GM10266 (cell line): ENCODE results near the gene PNMA6F.

Source experiments
- DNase-seq: peaks from one replicate; pipeline ENCODE4 v3.0.0; 2012; ENCODE audit errors: extremely low spot score
- TF ChIP-seq, protein P1 (sequence below): IDR thresholded peaks from 2 replicates; pipeline ENCODE4 v1.5.1; 2012; ENCODE audit warnings: mild to moderate bottlenecking, low read depth; ENCODE audit not compliant: control insufficient read depth, insufficient read depth; ENCODE audit errors: missing control alignments

PNMA6F gene

DNA sequence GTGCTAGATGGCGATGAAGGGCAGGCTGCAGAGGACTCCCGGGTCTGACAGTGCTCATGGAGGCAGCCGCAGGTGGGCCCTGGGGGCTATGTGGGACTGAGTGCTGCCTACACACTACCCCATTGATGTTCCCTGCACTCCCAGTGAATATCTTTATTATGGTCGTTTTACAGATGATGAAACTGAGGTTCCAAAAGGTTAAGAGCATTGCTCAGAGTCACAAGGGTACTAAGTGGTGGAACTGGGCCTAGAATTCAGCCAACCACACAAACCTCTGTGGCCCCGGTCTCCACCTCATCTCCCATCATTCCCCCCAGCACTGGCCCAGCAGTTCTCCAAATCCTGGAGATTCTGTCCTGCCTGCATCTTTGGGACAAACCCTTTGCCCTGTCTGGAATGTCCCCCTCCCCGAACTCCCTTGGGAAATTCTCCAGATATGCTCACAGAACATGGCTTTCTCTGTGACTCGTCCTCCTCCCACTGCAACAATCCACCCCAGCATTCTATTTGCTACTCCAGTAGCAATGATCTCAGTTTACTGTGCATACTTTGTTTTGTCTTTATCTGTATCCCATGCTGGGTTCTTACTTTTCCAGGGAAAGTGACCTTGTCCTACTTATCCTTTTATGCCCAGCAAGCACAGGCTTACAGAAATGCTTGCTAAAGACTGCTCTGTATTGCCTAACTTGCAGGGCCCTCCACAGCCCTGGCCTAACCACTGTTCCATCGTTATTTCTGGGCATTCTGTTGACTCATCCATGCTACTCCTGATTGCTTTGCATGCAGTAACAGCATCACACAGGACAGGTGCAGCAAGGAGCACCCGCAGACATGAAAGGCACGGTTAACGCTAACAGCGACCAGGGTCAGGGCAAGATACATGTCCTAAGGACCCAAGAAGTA, 14.0 kb downstream of the PNMA6F start:
- TF ChIP-seq, protein P1, sequence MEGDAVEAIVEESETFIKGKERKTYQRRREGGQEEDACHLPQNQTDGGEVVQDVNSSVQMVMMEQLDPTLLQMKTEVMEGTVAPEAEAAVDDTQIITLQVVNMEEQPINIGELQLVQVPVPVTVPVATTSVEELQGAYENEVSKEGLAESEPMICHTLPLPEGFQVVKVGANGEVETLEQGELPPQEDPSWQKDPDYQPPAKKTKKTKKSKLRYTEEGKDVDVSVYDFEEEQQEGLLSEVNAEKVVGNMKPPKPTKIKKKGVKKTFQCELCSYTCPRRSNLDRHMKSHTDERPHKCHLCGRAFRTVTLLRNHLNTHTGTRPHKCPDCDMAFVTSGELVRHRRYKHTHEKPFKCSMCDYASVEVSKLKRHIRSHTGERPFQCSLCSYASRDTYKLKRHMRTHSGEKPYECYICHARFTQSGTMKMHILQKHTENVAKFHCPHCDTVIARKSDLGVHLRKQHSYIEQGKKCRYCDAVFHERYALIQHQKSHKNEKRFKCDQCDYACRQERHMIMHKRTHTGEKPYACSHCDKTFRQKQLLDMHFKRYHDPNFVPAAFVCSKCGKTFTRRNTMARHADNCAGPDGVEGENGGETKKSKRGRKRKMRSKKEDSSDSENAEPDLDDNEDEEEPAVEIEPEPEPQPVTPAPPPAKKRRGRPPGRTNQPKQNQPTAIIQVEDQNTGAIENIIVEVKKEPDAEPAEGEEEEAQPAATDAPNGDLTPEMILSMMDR: no peak
- no peak for DNase-seq

DNA sequence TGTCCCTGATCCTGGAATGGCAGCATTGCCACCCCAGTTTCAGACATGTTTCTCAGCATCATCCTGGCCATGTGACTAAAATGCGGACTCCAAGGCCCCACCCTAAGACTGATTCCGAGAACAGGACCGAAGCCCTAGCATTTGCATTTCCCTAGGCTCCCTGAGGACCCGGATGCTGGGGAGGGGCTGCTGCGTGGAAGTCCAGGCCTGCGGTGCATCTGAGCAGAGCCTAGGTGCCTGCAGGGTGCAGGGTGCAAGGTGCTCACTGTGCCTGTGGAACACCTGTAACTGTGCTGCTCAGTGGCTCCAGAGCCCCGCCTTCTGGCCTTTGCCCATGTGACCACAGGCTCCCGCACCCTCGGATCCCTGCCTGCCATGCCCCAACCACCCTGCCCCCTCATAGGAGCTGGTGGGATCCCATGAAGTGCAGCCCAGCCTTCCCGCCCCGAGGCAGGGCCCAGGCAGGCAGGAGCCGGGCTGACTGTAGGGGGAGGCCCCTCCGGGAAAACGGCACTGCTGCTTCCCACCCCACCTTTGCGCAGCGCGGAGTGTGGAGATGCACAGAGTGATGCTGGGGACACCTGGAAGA, 14.9 kb downstream of the PNMA6F start:
- DNase-seq: no peak
- TF ChIP-seq, protein P1: no peak

DNA sequence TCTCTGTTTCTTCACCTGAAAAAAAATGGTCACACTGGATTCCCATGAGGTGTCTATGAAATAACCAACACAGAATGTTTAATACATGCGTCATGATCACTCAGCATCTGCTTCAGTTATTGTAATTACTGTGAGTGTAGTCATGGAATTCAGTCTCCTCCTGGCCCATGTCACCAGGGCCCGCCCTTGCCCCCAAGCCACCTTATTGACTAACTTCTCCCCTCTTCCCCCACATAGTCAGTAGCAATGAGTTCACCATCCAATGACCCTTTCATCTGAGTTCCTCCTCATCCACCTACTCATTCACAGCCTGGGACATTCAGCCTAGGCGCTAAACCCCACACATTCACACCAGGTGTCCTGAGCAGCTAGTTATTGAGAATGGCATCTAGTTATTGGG, 15.6 kb downstream of the PNMA6F start:
- no peak for DNase-seq
- TF ChIP-seq, protein P1: no peak

DNA sequence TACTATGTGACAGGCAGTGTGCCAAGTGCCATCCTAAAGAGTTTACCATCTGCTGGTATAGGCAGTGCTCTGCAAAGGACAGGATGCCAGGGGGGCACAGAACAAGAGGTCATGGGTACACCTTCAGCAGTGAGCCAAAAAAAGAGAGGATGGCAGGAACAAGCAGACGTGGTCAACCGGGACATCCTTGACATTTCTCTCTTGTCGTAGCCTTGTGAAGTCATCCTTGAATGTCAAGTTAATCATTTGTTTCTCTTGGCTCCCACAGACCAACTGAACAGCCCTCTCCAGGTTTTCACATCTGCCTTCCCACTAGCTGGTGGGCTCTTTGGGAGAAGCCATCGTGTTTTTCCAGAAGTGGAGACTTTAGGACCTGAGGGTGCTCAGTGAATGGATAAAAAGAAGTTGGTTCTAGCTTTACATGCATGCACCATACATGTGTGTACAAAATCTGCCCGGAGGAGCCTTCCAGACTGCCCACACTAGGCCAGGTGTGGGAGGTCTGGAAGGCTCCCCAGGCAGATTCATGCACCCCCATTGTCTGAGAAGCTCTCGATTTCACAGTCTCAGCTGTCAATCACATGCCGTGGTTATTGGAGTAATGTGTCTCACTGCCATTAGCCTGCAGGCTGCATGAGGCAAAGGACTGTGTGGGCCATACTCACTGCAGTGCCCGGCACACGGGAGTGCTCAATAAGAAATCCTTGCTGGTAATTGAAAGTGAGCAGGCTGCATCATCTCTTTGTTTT, 16.4 kb downstream of the PNMA6F start:
- DNase-seq: no peak
- TF ChIP-seq, protein P1: no peak

DNA sequence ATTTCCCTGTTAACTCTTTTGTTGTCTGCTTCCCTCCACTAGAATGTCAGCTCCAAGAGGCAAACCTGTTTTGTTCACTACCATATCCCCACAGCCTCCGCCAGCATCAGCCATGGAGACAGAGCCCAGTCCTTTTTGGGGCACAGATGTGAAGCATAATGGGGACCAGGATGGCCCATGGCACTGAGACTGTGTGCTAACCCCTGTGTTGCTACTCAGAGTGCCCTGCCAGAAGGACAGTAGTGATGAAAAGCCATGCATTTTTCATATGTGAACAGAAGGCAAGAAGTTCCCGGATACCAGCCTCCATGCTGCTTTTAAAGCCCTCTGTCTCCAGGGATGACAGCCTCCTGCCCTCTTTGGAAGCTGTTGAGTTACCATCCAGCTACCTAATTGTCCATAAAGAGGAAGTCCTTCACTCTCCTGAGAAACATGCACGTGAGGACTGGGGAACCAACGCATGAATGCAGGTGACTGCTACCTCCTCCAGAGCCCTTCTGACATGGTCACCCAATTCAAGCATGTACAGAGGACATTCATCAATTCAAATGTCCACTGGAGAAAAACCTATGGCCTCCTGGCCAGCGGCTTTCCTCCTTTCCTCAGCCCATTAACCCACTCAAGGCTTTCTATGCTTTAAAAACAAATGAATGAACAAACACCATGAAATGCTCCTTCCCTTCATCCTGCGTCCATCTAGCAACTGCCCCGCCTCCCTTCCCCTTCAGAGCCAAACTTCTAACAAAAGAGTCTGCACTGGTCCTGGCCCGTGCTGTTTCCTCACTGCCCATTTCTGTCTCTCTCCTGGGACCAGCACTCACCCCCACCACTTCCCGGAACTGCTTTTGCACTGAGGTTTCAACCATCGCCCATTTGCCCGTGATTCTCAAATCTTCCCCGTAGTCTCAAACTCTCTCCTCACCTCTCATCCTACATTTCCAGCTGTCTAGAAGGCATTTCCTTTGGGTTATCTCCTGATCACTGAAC, 18.0 kb downstream of the PNMA6F start:
- no peak for DNase-seq
- TF ChIP-seq, protein P1: no peak

DNA sequence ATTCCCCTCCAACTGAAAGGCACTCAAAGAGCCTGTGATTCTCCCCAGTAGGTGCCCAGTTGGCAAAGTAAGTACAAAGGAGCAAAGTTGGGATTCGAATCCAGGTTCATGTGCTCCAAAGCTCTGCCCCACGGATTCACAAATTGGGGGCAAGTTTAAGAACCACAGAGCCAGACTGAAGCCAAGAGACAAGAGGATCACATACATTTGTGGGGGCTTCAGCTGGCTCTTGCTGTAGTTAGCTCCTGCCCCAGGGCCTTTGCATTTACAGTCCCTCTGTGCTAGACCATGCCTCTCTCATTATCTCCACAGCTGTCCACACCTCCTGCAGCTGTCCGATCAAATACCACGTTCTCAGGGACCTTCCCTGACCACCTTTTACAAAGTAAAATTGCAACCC, 18.8 kb downstream of the PNMA6F start:
- TF ChIP-seq, protein P1: no peak
- DNase-seq: no peak
